ENCODE results near the gene ABCC12. TPM values are rescaled to one million over a fixed set of nuclear protein-coding genes. Genes with fewer than 3 reads are reported as not detected.

Gene ABCC12
- total and polyA plus RNA-seq, 2 of the 8 experiments (the other 6 are each of a cell fraction or from before 2014, with no cell fraction given) = 0.05 TPM; not detected in 1

GRCh38 chr16:48187779-48188178 is 32.0 kb upstream of the ABCC12 start:
- no peaks in the 10 kb centered on the region for H3K4me1 ChIP-seq (replicated peaks in 1 of 4; ENCODE audit: control insufficient read depth in 3 of 4, insufficient read depth in 4 of 4, low read length in 3 of 4)
- no peak overlapping the region for H3K18ac ChIP-seq (ENCODE audit: extremely low read depth, low read length)
- H3K4me3 ChIP-seq (ENCODE audit: extremely low read depth in 1 of 4, insufficient read depth in 2 of 4, low read depth in 3 of 4, low read length in 4 of 4) = no peak overlapping the region
- H2BK15ac ChIP-seq (ENCODE audit: low read length) = no peak overlapping the region
- no peaks in the 10 kb centered on the region for H3K36me3 ChIP-seq (ENCODE audit: control insufficient read depth in 2 of 4, insufficient read depth in 4 of 4, low read length in 3 of 4)
- H4K91ac ChIP-seq (replicated peaks; ENCODE audit: insufficient read length, low read length) = no peak overlapping the region
- no peak overlapping the region for H3K56ac ChIP-seq (replicated peaks; ENCODE audit: insufficient read length, low read depth, low read length)
- no peak overlapping the region for H3K27ac ChIP-seq (ENCODE audit: low read depth, low read length)
- no peak overlapping the region for H3K14ac ChIP-seq (ENCODE audit: insufficient read length)
- no peak overlapping the region for H3K9ac ChIP-seq (replicated peaks in 1 of 4; ENCODE audit: extremely low read depth in 1 of 4, low read depth in 3 of 4, low read length in 3 of 4)
- H3K79me2 ChIP-seq (ENCODE audit: control insufficient read depth in 1 of 2, insufficient read depth in 2 of 2, low read length in 2 of 2) = no peaks in the 10 kb centered on the region
- H3K23me2 ChIP-seq (ENCODE audit: low read depth, low read length) = no peaks in the 10 kb centered on the region
- H2BK20ac ChIP-seq (ENCODE audit: low read length) = no peak overlapping the region
- ChIA-PET CTCF (ENCODE audit: partially characterized antibody) (interaction anchor here (1.2 kb wide), 1 partner anchor 44 kb away, joined by 3 read pairs; no protein-coding TSS in a partner anchor), POLR2A (ENCODE audit: partially characterized antibody) (no interaction called here)
- no peak overlapping the region for H3K23ac ChIP-seq (ENCODE audit: insufficient read length)
- no peak overlapping the region for H3K4me2 ChIP-seq (ENCODE audit: insufficient read depth in 1 of 2, low read depth in 2 of 2, low read length in 2 of 2)
- no peak overlapping the region for H4K8ac ChIP-seq (ENCODE audit: extremely low read depth, insufficient read depth, low read length)
- no peaks in the 10 kb centered on the region for H3K27me3 ChIP-seq (replicated peaks in 1 of 4; ENCODE audit: control insufficient read depth in 3 of 4, extremely low read depth in 1 of 4, insufficient read depth in 3 of 4, low read length in 3 of 4)
- H2BK12ac ChIP-seq (ENCODE audit: low read depth, low read length) = no peak overlapping the region
- no peak overlapping the region for H2AFZ ChIP-seq (ENCODE audit: low read length)
- H4K5ac ChIP-seq (ENCODE audit: insufficient read length, low read depth, low read length) = no peak overlapping the region
- FAIRE-seq (no peak), DNase-seq (ENCODE audit: low read depth in 1 of 2, low spot score in 2 of 2) (no peak)
- H3K79me1 ChIP-seq (ENCODE audit: low read depth, low read length) = no peaks in the 10 kb centered on the region
- 89% methylated on average over 4 of the region's 4 CpGs; no CpG with 5 or more reads in 1 of the 2 experiments for WGBS, 2 experiments (ENCODE audit: extremely low coverage in 1 of 2, insufficient coverage in 1 of 2, insufficient read length in 1 of 2, insufficient replicate concordance in 2 of 2, low coverage in 1 of 2, low lambda C conversion rate in 2 of 2, missing lambda C conversion rate in 1 of 2)
- H4K20me1 ChIP-seq (replicated peaks in 1 of 2; ENCODE audit: control insufficient read depth in 1 of 2, insufficient read depth in 2 of 2, low read length in 2 of 2) = no peaks in the 10 kb centered on the region
- no peaks in the 10 kb centered on the region for H3K9me3 ChIP-seq (ENCODE audit: insufficient read depth in 2 of 2, low read depth in 1 of 2, low read length in 1 of 2)
- no peak overlapping the region for H3K4ac ChIP-seq (replicated peaks; ENCODE audit: insufficient read length, low read depth, low read length)
- H2AK5ac ChIP-seq (ENCODE audit: low read depth, low read length) = no peak overlapping the region
- H2BK120ac ChIP-seq (replicated peaks; ENCODE audit: low read depth, low read length) = no peak overlapping the region
- H2BK5ac ChIP-seq (ENCODE audit: low read depth, low read length) = no peak overlapping the region
- TF ChIP-seq RBBP5 (IDR thresholded peaks at IDR 0.05; ENCODE audit: borderline replicate concordance, low read depth, low read length) = no peak

Measured in H1 (cell line).